ENCODE results near the gene SGTA. TPM values are rescaled to one million over a fixed set of nuclear protein-coding genes. Genes with fewer than 3 reads are reported as not detected.

SGTA gene
- total and polyA plus RNA-seq, 2 of the 13 experiments (the other 11 are each of a cell fraction or from before 2014, with no cell fraction given) = 43.9 to 47.4 TPM

DNA sequence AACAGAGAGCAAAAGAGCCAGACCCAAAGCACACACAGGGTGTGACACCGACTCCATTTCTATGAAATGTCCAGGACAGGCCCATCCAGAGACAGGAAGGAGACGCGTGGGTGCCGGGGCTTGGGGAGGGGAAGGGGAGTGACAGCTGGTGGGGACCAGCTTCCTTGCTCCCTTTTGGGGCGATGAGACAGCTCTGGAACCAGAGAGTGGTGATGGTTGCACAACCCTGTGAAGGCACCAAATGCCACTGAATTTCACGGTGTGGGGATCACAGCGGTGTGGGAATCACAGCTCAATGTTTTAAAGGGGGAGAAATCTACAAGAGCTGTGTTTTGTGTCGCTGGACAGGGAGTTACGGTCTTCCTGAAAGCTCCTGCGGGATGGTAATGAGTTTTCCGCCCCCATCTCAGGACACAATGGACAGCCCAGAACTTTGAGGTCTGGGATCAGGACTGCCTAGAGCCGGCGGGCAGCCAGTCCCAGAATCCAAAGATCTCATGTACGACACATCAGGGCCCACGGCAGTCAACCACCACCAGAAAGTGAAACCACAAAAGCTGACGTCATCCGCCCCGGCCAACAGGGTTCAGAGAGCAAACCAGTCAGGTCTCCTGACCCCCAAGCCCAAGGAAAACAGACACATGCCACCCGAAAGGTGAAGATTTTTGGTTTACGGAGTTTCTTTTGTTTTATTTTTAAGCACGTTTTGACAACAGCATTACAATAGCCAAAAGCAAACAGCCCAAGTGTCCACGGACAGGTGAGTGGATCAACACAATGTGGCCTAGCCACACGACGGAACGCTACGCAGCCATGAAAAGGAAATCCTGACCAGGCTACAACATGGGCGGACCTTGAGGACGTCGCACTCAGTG lies 7.3 kb downstream of the SGTA start (continued):
- no peak for TF ChIP-seq ZNF547 (CRISPR knock-in tag; IDR thresholded peaks at IDR 0.05)
- no peak for TF ChIP-seq ZNF20 (CRISPR knock-in tag; IDR thresholded peaks at IDR 0.05)
- TF ChIP-seq ZNF282 (IDR thresholded peaks at IDR 0.05; ENCODE audit: partially characterized antibody) = no peak
- no peak for TF ChIP-seq TEF (CRISPR knock-in tag; IDR thresholded peaks at IDR 0.05)
- no peak for TF ChIP-seq ZNF33B (CRISPR knock-in tag; IDR thresholded peaks at IDR 0.05)
- TF ChIP-seq ATM (IDR thresholded peaks at IDR 0.05; ENCODE audit: borderline replicate concordance) = no peak
- no peak for TF ChIP-seq CAMTA2 (CRISPR knock-in tag; IDR thresholded peaks at IDR 0.05; ENCODE audit: borderline replicate concordance)
- TF ChIP-seq ZNF224 (CRISPR knock-in tag; IDR thresholded peaks at IDR 0.05) = no peak
- TF ChIP-seq ZNF232 (CRISPR knock-in tag; IDR thresholded peaks at IDR 0.05; ENCODE audit: borderline replicate concordance) = peak; percentile 54; the same call in 1 of the 2 replicates
- TF ChIP-seq PAXIP1 (CRISPR knock-in tag; conservative IDR thresholded peaks at IDR 0.05) = peak; percentile 66
- TF ChIP-seq NFYC (CRISPR knock-in tag; IDR thresholded peaks at IDR 0.05) = no peak
- TF ChIP-seq ZNF546 (CRISPR knock-in tag; conservative IDR thresholded peaks at IDR 0.05) = no peak
- TF ChIP-seq NFIC (IDR thresholded peaks at IDR 0.05; ENCODE audit: low read length) = no peak
- TF ChIP-seq FOSL2 (CRISPR knock-in tag; IDR thresholded peaks at IDR 0.05) = peak; percentile 73
- no peak for TF ChIP-seq ZFP36L1 (CRISPR knock-in tag; IDR thresholded peaks at IDR 0.05)
- TF ChIP-seq SP5 (CRISPR knock-in tag; IDR thresholded peaks at IDR 0.05; ENCODE audit: borderline replicate concordance, low read depth) = no peak
- TF ChIP-seq NR2F1 (CRISPR knock-in tag; IDR thresholded peaks at IDR 0.05) = 0 out of 4 replicates have a peak, but pooled peaks of 1 of the 2 experiments have one; percentile 35
- TF ChIP-seq FOXP1 (IDR thresholded peaks at IDR 0.05) = no peak
- no peak for TF ChIP-seq FOXP1 (CRISPR knock-in tag; IDR thresholded peaks at IDR 0.05)
- TF ChIP-seq, protein P1, sequence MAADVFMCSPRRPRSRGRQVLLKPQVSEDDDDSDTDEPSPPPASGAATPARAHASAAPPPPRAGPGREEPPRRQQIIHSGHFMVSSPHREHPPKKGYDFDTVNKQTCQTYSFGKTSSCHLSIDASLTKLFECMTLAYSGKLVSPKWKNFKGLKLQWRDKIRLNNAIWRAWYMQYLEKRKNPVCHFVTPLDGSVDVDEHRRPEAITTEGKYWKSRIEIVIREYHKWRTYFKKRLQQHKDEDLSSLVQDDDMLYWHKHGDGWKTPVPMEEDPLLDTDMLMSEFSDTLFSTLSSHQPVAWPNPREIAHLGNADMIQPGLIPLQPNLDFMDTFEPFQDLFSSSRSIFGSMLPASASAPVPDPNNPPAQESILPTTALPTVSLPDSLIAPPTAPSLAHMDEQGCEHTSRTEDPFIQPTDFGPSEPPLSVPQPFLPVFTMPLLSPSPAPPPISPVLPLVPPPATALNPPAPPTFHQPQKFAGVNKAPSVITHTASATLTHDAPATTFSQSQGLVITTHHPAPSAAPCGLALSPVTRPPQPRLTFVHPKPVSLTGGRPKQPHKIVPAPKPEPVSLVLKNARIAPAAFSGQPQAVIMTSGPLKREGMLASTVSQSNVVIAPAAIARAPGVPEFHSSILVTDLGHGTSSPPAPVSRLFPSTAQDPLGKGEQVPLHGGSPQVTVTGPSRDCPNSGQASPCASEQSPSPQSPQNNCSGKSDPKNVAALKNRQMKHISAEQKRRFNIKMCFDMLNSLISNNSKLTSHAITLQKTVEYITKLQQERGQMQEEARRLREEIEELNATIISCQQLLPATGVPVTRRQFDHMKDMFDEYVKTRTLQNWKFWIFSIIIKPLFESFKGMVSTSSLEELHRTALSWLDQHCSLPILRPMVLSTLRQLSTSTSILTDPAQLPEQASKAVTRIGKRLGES (CRISPR knock-in tag; IDR thresholded peaks at IDR 0.05; ENCODE audit: borderline replicate concordance) = no peak
- 0 out of 2 replicates have a peak, but pooled peaks have one; percentile 77 for TF ChIP-seq CHD4 (IDR thresholded peaks at IDR 0.05; ENCODE audit: borderline replicate concordance, low read length)
- TF ChIP-seq ZNF3 (CRISPR knock-in tag; IDR thresholded peaks at IDR 0.05) = no peak
- TF ChIP-seq ZNF567 (CRISPR knock-in tag; IDR thresholded peaks at IDR 0.05; ENCODE audit: borderline replicate concordance) = no peak
- no peak for TF ChIP-seq ZSCAN31 (CRISPR knock-in tag; IDR thresholded peaks at IDR 0.05; ENCODE audit: low read depth)
- no peak for TF ChIP-seq GABPA (IDR thresholded peaks at IDR 0.05; ENCODE audit: low read depth, low read length)
- TF ChIP-seq GABPA (CRISPR knock-in tag; IDR thresholded peaks at IDR 0.05; ENCODE audit: low read depth) = no peak

Data from HepG2 (cell line).